HS-27A (cell line): ENCODE measurements around the gene PLA2G6.

Experiments
- DNase-seq: peaks from one replicate; pipeline ENCODE4 v3.0.0-alpha.2; 2012; ENCODE audit warnings: low read depth, missing footprints

The PLA2G6 gene

DNA sequence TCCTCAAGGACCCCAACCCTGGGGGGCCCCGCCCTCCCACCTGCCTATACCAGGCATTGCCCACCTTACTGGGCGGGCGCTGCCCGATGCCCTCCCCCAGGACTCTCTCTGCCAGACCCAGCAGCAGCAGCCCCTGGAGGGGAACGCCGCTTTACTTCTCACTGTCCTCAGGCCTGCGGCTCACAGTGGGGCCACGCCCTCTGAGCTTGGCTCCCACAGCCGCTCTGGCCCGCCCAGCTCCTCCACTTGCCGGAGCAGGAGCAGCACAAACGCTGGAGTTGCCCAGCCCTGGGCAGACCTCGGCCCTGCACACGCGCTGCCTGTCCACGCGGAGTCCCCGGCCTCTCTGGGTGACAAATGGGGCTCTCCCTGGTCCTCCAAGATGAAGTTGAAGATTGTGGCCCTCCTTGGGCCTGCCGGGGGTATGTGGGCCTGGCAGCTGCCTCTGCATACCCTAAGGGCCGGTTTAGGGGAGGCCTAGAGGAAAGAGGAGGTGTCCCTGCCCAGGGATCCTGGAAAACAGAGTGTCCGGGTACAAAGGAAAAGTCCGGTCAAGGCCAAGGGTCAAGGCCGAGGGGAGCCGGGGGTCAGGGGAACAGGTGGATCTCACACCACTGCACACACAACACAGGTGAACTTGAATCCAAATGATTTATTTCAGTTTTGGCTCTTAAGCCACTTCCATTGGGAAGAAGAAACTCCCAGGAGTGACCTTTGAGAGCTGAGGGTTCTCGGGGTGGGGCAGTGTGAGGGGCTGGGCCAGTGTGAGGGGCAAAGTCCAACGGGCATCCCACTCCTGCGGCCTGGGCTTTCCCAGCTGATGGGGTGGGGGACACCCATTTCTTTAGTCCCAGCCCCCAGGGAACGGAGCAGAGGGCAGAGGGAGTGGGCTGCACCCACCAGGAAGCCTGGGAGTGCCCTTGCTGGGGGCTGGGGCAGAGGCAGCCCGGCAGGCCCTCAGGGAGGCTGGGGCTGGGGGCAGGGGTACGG, 70.5 kb downstream of the PLA2G6 start:
- DNase-seq: no peak

- no peak for DNase-seq
These were observed 71.4 kb downstream of the PLA2G6 start, which contains the start of gene BAIAP2L2 for GRCh38 chr22:38110008-38110862. Gene BAIAP2L2, minus strand, starts transcription at chr22:38110684. Its CDS starts 159 bp downstream, at chr22:38110525.

DNA sequence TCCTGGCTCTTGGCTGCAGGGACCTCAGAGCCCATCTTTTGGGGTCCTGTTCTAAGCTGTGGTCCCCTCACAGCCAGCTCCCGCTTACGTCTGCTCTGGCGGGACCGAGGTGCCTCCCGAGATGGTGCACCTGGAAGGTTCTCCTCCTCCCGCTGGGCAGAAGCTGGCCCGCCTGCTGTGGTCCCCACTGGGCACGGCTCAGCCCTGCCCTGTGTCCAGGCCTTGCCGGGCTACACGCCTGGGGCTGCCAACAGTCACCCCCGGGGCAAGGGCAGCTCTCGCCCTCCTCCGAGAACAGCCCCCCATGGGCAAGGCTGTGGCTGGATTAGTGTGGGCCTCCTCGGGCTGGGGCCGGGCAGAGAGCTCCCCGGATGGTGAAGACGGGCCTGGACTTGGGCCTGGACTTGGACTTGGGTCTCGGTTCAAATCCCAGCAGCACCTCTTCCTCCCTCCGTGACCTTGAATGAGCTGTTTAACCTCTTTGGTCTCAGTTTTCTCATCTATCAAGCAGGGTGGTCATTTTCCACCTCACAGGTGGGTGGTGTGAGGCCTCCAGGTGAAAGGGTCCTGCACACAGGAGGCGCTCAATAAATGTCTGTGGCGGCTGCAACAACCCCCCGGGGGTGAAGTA, 72.1 kb downstream of the PLA2G6 start:
- DNase-seq: no peak

- DNase-seq: no peak
These were observed 72.9 kb downstream of the PLA2G6 start for GRCh38 chr22:38108561-38109319.

GRCh38 chr22:38107692-38108515, 73.7 kb downstream of the PLA2G6 start:
- no peak for DNase-seq

DNA sequence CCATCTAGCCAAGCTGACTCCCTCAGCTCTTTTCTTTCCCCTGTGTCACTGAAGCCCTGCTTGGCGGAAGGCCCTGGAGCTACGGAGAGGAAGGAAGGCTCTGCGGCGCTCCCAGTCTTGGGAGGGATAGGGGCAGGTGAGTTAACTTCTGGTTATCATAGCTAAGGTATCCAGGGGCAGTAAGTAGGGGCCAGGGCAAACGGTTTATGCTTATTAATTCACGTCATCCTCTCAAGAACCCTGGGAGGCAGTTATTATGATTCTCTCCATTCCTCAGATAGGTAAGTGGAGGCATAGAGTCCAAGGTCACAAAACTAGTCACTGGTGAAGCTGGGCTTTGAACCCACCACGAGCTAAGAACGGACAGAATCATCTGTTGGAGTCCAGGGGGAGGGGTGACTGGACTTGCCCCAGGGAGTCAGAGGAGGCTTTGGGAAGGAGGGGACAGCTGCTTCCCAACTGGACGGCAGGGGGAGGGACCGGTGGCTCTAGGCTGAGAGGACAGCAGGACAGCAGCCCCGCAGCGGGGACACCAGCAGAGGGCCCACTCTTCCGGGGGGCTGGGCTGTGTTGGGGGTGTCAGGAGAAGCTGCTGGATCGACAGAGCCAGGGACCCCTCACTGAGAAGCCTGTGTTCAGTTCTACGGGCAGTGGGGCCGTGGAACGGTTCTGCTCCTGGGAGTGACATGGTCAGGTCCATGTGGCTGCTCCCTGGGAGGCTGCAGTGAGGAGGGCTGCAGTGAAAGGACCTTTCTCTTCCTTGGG, 74.6 kb downstream of the PLA2G6 start:
- no peak for DNase-seq

- DNase-seq: no peak
These were observed 77.5 kb downstream of the PLA2G6 start for GRCh38 chr22:38104084-38104483.

- no peak for DNase-seq
These were observed 78.0 kb downstream of the PLA2G6 start for GRCh38 chr22:38103641-38104040.

GRCh38 chr22:38098410-38099249, 83.0 kb downstream of the PLA2G6 start:
- no peak for DNase-seq

GRCh38 chr22:38097557-38098409, 83.8 kb downstream of the PLA2G6 start:
- no peak for DNase-seq

- no peak for DNase-seq
These were observed 84.6 kb downstream of the PLA2G6 start for GRCh38 chr22:38097058-38097457.

- DNase-seq: no peak
These were observed 92.2 kb downstream of the PLA2G6 start for GRCh38 chr22:38089474-38089851.

- DNase-seq: no peak
These were observed 92.8 kb downstream of the PLA2G6 start for GRCh38 chr22:38088629-38089473.

DNA sequence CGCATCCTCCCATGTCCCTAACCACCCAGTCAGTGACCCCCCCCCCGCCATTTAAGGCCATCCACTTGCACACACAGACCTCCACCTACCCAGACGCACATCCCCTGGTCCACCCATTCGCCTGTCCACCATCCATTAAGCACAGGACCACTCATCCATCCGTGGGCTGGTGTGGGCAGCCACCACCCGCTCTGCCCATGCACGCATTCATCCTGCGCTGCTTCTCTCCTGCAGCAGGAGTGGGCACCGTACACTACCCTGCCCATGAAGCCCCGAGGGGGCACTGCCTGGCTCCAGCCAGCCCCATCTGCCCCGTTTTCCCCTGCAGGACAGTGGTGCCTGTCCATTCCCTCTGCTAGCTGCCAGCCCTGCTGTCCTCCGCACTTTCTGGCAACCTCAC, 93.8 kb downstream of the PLA2G6 start:
- DNase-seq: no peak

DNA sequence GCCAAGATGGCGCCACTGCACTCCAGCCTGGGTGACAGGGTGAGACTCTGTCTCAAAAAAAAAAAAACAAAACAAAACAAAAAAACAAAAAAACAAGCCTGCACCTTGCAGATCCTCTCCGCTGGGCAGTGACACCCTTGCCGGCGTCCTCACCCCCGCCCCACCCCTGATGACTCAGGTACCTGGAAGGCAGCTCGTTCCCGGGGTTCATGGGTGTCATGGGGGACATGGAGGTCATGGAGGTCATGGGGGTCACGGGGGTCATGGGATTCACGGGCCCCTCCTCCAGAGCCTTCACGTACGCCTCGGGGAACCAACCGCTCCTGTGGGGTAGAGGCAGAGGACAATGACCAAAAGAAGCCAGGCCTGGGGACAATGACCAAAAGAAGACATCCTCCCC, 94.7 kb downstream of the PLA2G6 start:
- DNase-seq: no peak

DNA sequence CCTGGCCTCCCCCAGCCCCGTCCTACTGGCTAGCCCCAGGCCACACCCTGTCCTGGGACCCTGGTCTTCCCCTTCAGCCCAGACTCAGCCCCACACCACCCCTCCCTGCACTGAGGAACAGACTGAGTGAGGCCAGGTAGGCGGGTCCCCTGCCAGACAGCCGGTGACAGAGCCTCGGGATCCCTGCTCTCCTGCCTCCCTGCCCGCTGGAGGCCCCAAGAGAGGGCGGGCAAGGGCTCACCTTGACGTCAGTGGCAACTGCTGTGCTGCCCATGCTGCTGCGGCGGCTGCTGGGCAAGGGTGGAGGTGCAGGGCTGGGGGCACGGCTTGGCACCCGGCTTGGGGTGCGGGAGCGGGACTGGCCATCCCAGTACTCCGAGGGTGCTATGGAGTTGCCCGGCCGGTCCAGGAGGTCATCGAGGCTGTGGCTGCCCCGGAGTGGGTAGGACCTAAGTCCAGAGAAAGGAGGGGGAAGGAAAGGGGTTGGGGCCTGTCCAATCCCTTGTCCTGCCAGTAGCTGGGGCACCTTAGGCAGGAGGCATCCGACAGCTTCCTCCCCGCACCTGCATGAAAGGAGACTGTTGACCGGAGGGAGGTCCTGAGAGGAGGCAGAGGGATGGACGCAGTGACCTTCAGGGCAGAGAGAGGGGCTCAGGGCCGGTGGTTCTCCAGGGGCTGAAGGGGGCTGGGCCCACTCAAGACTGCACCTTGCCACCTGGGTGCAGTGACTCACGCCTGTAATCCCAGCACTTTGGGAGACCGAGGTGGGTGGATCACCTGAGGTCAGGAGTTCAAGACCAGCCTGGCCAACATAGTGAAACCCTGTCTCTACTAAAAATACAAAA, 95.4 kb downstream of the PLA2G6 start:
- no peak for DNase-seq
